CD4-positive, alpha-beta T cell (primary cell): ENCODE results near the gene TMOD1. TPM values are rescaled to one million over a fixed set of nuclear protein-coding genes. Genes with fewer than 3 reads are reported as not detected.
A peak's percentile ranks its signal among the peaks of the same experiment; 100 is the strongest.

Experiments used
- ATAC-seq: fragments of 200-7000 bp; cut with Tn5 transposase; one replicate; pipeline ENCODE4 v1.10.0; 2022; ENCODE audit warnings: mild to moderate bottlenecking; ENCODE audit not compliant: poor library complexity
- CTCF ChIA-PET: fragments of 350-600 bp; sonication (Branson Sonifier 250); formaldehyde crosslinking; loops from one replicate; lab custom pipeline; 2021; ENCODE audit warnings: antibody characterized with exemption, inconsistent platforms; lab: Charles Lee
- POLR2A ChIA-PET: fragments of 350-600 bp; sonication (Branson Sonifier 250); formaldehyde crosslinking; loops from one replicate; lab custom pipeline; 2021; ENCODE audit warnings: antibody characterized with exemption, inconsistent platforms; lab: Charles Lee
- DNase-seq, 14 experiments: peaks; one replicate each; pipeline ENCODE4 v3.0.0-alpha.2; 2013 to 2020; ENCODE audit warnings: mixed read lengths in 2 of 14
- H3K27ac ChIP-seq, 2 donors: one replicate each; pipeline versions ENCODE4 v1.5.1 to v1.7.0; 2013; ENCODE audit warnings: low read length in 2 of 2, low read depth in 1 of 2, mild to moderate bottlenecking in 1 of 2
- H3K27me3 ChIP-seq, 2 experiments: 1 replicate in 1 of 2; 2 replicates in 1 of 2; pipeline versions ENCODE4 v1.6.1 to v1.7.0; 2013; ENCODE audit warnings: low read length in 2 of 2, control low read depth in 1 of 2, mild to moderate bottlenecking in 1 of 2, moderate library complexity in 1 of 2; ENCODE audit not compliant: insufficient read depth in 2 of 2, control insufficient read depth in 1 of 2
- H3K36me3 ChIP-seq: one replicate; pipeline ENCODE4 v1.6.1; 2013; ENCODE audit warnings: low read length, control low read depth; ENCODE audit not compliant: insufficient read depth
- H3K4me1 ChIP-seq: one replicate; pipeline ENCODE4 v1.6.1; 2013; ENCODE audit warnings: low read length, control low read depth; ENCODE audit not compliant: insufficient read depth
- H3K4me3 ChIP-seq: one replicate; pipeline ENCODE4 v1.5.1; 2013; ENCODE audit warnings: mild to moderate bottlenecking, low read length, moderate library complexity
- H3K9me3 ChIP-seq, 2 experiments: 1 replicate in 1 of 2; 2 replicates in 1 of 2; pipeline versions ENCODE4 v1.6.1 to v1.7.0; 2013; ENCODE audit warnings: low read length in 2 of 2, mild to moderate bottlenecking in 2 of 2, control low read depth in 1 of 2, moderate library complexity in 1 of 2; ENCODE audit not compliant: control insufficient read depth in 1 of 2, insufficient read depth in 1 of 2
- H3K27ac Mint-ChIP-seq: one replicate; pipeline ENCODE4 v1.8.0; 2020; ENCODE audit warnings: mixed read lengths
- H3K27me3 Mint-ChIP-seq: one replicate; pipeline ENCODE4 v1.8.0; 2021; ENCODE audit warnings: mixed read lengths
- H3K36me3 Mint-ChIP-seq: one replicate; pipeline ENCODE4 v1.8.0; 2021; ENCODE audit warnings: low read depth, mixed read lengths
- H3K4me1 Mint-ChIP-seq: one replicate; pipeline ENCODE4 v1.8.0; 2021; ENCODE audit warnings: low read depth, mixed read lengths
- H3K4me3 Mint-ChIP-seq: one replicate; pipeline ENCODE4 v1.8.0; 2020; ENCODE audit warnings: mild to moderate bottlenecking, mixed read lengths
- H3K9me3 Mint-ChIP-seq: one replicate; pipeline ENCODE4 v1.8.0; 2020; ENCODE audit warnings: mixed read lengths
- CTCF ChIP-seq: fragments of 200-600 bp; IDR thresholded peaks from one replicate; pipeline ENCODE4 v1.8.0; 2022; ENCODE audit warnings: antibody characterized with exemption, mild to moderate bottlenecking
- intact Hi-C, 2 experiments: fragments of 100-400 bp; cut with DNase I in 1 of 2; cut with micrococcal nuclease in 1 of 2; formaldehyde crosslinking; loops; one replicate each; pipeline versions ENCODE4 v1.15.1 to v1.9.0; 2023 to 2025; cut with DNase I, micrococcal nuclease
- total RNA-seq, 174 experiments: library from RNA in 2 of 174; stranded (reverse) in 2 of 174; gene quantifications; one replicate each; pipeline ENCODE4 v1.2.3 and lab custom pipeline; 2021 to 2026

The TMOD1 gene
- total RNA-seq, 2 experiments from 2014 or later = 0.20 to 0.47 TPM

- Mint-ChIP-seq H3K27me3 (no peaks in the 10 kb centered on the region), H3K4me1 (no peaks in the 10 kb centered on the region), H3K4me3 (no peak overlapping the region), H3K27ac (no peak overlapping the region), H3K36me3 (peaks cover 55% of the 10 kb centered on the region), H3K9me3 (no peaks in the 10 kb centered on the region)
- Histone ChIP-seq H3K27me3 (no peaks in the 10 kb centered on the region), H3K36me3 (peaks cover 21% of the 10 kb centered on the region), H3K27ac (no peak overlapping the region), H3K4me1 (no peaks in the 10 kb centered on the region), H3K4me3 (no peak overlapping the region), H3K9me3 (no peaks in the 10 kb centered on the region)
- intact Hi-C loops = no loop called here
- ChIA-PET POLR2A (no interaction called here), CTCF (interaction anchor here (1.4 kb wide), 1 partner anchor 11 kb away, joined by 3 read pairs; no protein-coding TSS in a partner anchor)
- TF ChIP-seq CTCF = no peak
- no peak for DNase-seq
- ATAC-seq = no peak
Measured at GRCh38 chr9:97462159-97462558, 39.3 kb upstream of the TMOD1 start.

DNA sequence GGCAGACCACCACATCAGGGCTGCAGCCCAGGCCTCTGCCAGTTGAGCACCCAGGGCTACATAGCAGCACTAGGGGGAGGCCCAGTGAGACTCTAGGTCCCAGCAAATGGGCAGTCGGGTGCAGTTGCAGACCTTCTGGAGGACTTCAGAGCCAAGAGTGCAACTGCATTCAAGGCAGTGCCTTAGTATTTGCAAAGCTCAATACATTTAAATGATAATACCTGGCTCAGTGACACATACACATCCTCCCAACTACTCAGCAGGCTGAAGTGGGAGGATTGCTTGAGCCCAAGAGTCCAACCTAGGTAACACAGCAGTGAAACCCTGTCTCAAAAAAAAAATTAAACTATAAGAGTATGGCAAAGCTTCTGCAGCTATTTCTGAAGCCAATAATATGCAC is 38.6 kb upstream of the TMOD1 start:
- Mint-ChIP-seq H3K4me1 (no peaks in the 10 kb centered on the region), H3K36me3 (peaks cover 57% of the 10 kb centered on the region), H3K4me3 (no peak overlapping the region), H3K27me3 (no peaks in the 10 kb centered on the region), H3K9me3 (no peaks in the 10 kb centered on the region), H3K27ac (no peak overlapping the region)
- H3K4me3 ChIP-seq = no peak overlapping the region
- no peak overlapping the region for H3K27ac ChIP-seq
- CTCF ChIA-PET = no interaction called here
- H3K27me3 ChIP-seq = no peaks in the 10 kb centered on the region
- H3K4me1 ChIP-seq = no peaks in the 10 kb centered on the region
- peaks cover 27% of the 10 kb centered on the region for H3K36me3 ChIP-seq
- ATAC-seq (no peak), DNase-seq (no peak)
- no peaks in the 10 kb centered on the region for H3K9me3 ChIP-seq
- POLR2A ChIA-PET = no interaction called here
- intact Hi-C loops = no loop called here
- TF ChIP-seq CTCF = no peak

GRCh38 chr9:97468658-97469448 is 32.6 kb upstream of the TMOD1 start:
- Mint-ChIP-seq H3K4me1 (no peaks in the 10 kb centered on the region), H3K4me3 (no peak overlapping the region), H3K36me3 (peaks cover 79% of the 10 kb centered on the region), H3K9me3 (no peaks in the 10 kb centered on the region), H3K27ac (no peak overlapping the region), H3K27me3 (no peaks in the 10 kb centered on the region)
- TF ChIP-seq CTCF = no peak
- no peak overlapping the region for H3K27ac ChIP-seq
- no peaks in the 10 kb centered on the region for H3K9me3 ChIP-seq
- H3K4me1 ChIP-seq = no peaks in the 10 kb centered on the region
- DNase-seq (peak in 10 of 14 experiments; percentile 2 to 55 (median 8)), ATAC-seq (peak; percentile 32)
- peaks cover 31% of the 10 kb centered on the region for H3K36me3 ChIP-seq
- intact Hi-C loops = loop anchor here (1.0 to 5.0 kb wide), 4 partner anchors 129 to 148 kb away; no protein-coding TSS in a partner anchor
- no peaks in the 10 kb centered on the region for H3K27me3 ChIP-seq
- ChIA-PET CTCF (interaction anchor here (1.0 to 1.5 kb wide), 3 partner anchors 10 to 147 kb away, joined by 3 to 5 read pairs (median 4); no protein-coding TSS in a partner anchor), POLR2A (no interaction called here)
- no peak overlapping the region for H3K4me3 ChIP-seq
